ENCODE results near the gene HAND2.

DNA sequence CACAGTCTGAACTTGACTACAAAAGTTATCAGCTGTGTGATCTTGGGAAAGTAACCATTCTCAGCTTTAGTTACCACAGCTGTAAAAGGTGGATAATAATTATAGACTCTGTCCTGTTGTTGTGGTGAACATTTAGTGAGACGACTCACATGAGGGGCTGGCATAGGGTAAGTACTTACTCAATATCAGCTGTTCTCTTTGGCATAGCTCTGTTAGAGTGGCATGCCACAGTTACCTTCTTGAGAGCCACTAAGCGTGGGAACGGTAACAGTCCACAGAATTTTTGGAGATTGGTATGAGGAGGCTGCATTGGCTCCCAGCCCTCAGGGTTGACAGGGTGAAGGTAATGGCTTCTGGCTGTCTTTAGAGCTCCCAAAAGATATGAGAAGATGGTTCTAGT, 13.2 kb upstream of the HAND2 start:
- TF ChIP-seq, protein P1, sequence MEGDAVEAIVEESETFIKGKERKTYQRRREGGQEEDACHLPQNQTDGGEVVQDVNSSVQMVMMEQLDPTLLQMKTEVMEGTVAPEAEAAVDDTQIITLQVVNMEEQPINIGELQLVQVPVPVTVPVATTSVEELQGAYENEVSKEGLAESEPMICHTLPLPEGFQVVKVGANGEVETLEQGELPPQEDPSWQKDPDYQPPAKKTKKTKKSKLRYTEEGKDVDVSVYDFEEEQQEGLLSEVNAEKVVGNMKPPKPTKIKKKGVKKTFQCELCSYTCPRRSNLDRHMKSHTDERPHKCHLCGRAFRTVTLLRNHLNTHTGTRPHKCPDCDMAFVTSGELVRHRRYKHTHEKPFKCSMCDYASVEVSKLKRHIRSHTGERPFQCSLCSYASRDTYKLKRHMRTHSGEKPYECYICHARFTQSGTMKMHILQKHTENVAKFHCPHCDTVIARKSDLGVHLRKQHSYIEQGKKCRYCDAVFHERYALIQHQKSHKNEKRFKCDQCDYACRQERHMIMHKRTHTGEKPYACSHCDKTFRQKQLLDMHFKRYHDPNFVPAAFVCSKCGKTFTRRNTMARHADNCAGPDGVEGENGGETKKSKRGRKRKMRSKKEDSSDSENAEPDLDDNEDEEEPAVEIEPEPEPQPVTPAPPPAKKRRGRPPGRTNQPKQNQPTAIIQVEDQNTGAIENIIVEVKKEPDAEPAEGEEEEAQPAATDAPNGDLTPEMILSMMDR (IDR thresholded peaks at IDR 0.05): no peak
- no peak for TF ChIP-seq POLR2A (IDR thresholded peaks at IDR 0.05)

Data from lower leg skin (tissue), 3 donors.